BLaER1 treated with 17β-estradiol and CSF1 and Interleukin-3, amounts not matched to agents 10 nM and 100 nM (cell line): Measurements from ENCODE around the gene PPIE.

Experiments
- H3K27ac ChIP-seq, 11 experiments: shearing (Covaris generic); formaldehyde crosslinking; 2 replicates each; pipeline ENCODE4 v1.8.1; 2022
- H3K27me3 ChIP-seq, 11 experiments: shearing (Covaris generic); formaldehyde crosslinking; 2 replicates each; pipeline ENCODE4 v1.8.1; 2022
- H3K36me3 ChIP-seq, 11 experiments: shearing (Covaris generic); formaldehyde crosslinking; 2 replicates each; pipeline ENCODE4 v1.8.1; 2022
- H3K4me1 ChIP-seq, 10 experiments: shearing (Covaris generic); formaldehyde crosslinking; 2 replicates each; pipeline ENCODE4 v1.8.1; 2022
- H3K4me2 ChIP-seq, 11 experiments: shearing (Covaris generic); formaldehyde crosslinking; 2 replicates each; pipeline ENCODE4 v1.8.1; 2022
- H3K4me3 ChIP-seq, 10 experiments: shearing (Covaris generic); formaldehyde crosslinking; 2 replicates each; pipeline ENCODE4 v1.8.1; 2022
- H3K9ac ChIP-seq, 11 experiments: shearing (Covaris generic); formaldehyde crosslinking; 2 replicates each; pipeline ENCODE4 v1.8.1; 2022
- H3K9me3 ChIP-seq, 11 experiments: shearing (Covaris generic); formaldehyde crosslinking; replicated peaks in 1 of 11; 2 replicates each; pipeline ENCODE4 v1.8.1; 2022
- H4K20me1 ChIP-seq, 11 experiments: shearing (Covaris generic); formaldehyde crosslinking; 2 replicates each; pipeline ENCODE4 v1.8.1; 2022
- Cebpa-rat ChIP-seq, 11 experiments: shearing (Covaris generic); IDR thresholded peaks; 2 replicates each; pipeline ENCODE4 v1.8.1; 2022

Gene PPIE

GRCh38 chr1:39738622-39739366, at the start of gene PPIE:
TSS of gene PPIE (plus strand) at chr1:39738882. CDS start at chr1:39738901, 19 bp downstream.
- Histone ChIP-seq H3K4me2 (peak within 1 kb of the TSS; percentile 85 to 96 (median 93)), H3K4me3 (peak within 1 kb of the TSS; percentile 60 to 85 (median 74)), H3K27ac (peak within 1 kb of the TSS; percentile 61 to 90 (median 82); a peak in 21 of 22 replicates), H4K20me1 (no peaks in the 10 kb centered on the region), H3K4me1 (peaks cover 15 to 26% (median 19%) of the 10 kb centered on the region in 10 experiments), H3K36me3 (peaks cover 27 to 42% (median 38%) of the 10 kb centered on the region in 11 experiments), H3K9ac (peak within 1 kb of the TSS; percentile 77 to 88 (median 84)), H3K27me3 (no peaks in the 10 kb centered on the region), H3K9me3 (peaks cover 0 to 6% (median 0%) of the 10 kb centered on the region in 11 experiments; a peak in 2 of 22 replicates)
- no peak for TF ChIP-seq Cebpa-rat (IDR thresholded peaks at IDR 0.05)

GRCh38 chr1:39689214-39689613, 49.5 kb upstream of the PPIE start:
- H3K9ac ChIP-seq: no peak overlapping the region
- no peak overlapping the region for H3K27ac ChIP-seq
- H4K20me1 ChIP-seq: peaks cover 0 to 9% (median 0%) of the 10 kb centered on the region in 11 experiments; a peak in 2 of 22 replicates
- H3K36me3 ChIP-seq: no peaks in the 10 kb centered on the region
- no peaks in the 10 kb centered on the region for H3K9me3 ChIP-seq
- no peak overlapping the region for H3K4me3 ChIP-seq
- H3K4me2 ChIP-seq: peak overlapping the region in 9 of 11 experiments; percentile 24 to 66 (median 43); a peak in 17 of 22 replicates
- H3K4me1 ChIP-seq: peaks cover 6 to 29% (median 21%) of the 10 kb centered on the region in 10 experiments
- H3K27me3 ChIP-seq: peaks cover 7 to 28% (median 21%) of the 10 kb centered on the region in 11 experiments; a peak in 17 of 22 replicates
- TF ChIP-seq Cebpa-rat (IDR thresholded peaks at IDR 0.05): peak in 2 of 11 experiments; percentile 9 to 30; a peak in 2 of 22 replicates

DNA sequence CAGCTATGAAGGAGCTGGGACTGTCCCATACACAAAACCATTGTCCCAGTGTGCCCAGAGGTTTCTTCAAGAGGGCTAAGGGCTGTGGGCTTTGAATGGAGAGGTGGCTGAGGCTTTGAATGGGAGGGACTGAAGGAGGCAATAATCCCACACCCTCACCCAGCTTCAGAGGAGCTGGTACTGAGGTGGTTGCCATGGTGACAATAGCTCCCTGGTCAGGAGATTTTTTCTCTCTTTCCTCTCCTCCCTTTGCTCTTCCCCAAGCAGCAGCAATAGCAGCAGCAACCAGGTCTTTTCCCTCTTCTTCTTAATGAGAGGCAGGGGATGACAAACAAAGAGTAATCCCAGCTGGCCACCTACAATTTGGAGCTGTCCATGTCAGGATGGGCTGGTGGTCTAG, 49.0 kb upstream of the PPIE start:
- peak overlapping the region in 9 of 11 experiments; percentile 24 to 66 (median 43); a peak in 17 of 22 replicates for H3K4me2 ChIP-seq
- H3K4me3 ChIP-seq: no peak overlapping the region
- H4K20me1 ChIP-seq: peaks cover 0 to 9% (median 0%) of the 10 kb centered on the region in 11 experiments; a peak in 2 of 22 replicates
- peaks cover 7 to 28% (median 21%) of the 10 kb centered on the region in 11 experiments; a peak in 17 of 22 replicates for H3K27me3 ChIP-seq
- H3K9ac ChIP-seq: no peak overlapping the region
- no peaks in the 10 kb centered on the region for H3K9me3 ChIP-seq
- peaks cover 7 to 29% (median 21%) of the 10 kb centered on the region in 10 experiments for H3K4me1 ChIP-seq
- TF ChIP-seq Cebpa-rat (IDR thresholded peaks at IDR 0.05): no peak
- H3K27ac ChIP-seq: no peak overlapping the region
- H3K36me3 ChIP-seq: no peaks in the 10 kb centered on the region

GRCh38 chr1:39690225-39690624, 48.5 kb upstream of the PPIE start:
- peak overlapping the region in 7 of 11 experiments; percentile 86 to 97 (median 93); a peak in 10 of 22 replicates for H3K4me2 ChIP-seq
- no peak overlapping the region for H3K9ac ChIP-seq
- H3K9me3 ChIP-seq: no peaks in the 10 kb centered on the region
- H4K20me1 ChIP-seq: peaks cover 0 to 9% (median 0%) of the 10 kb centered on the region in 11 experiments; a peak in 2 of 22 replicates
- H3K4me3 ChIP-seq: no peak overlapping the region
- H3K36me3 ChIP-seq: no peaks in the 10 kb centered on the region
- peaks cover 13 to 29% (median 21%) of the 10 kb centered on the region in 10 experiments for H3K4me1 ChIP-seq
- H3K27ac ChIP-seq: no peak overlapping the region
- TF ChIP-seq Cebpa-rat (IDR thresholded peaks at IDR 0.05): no peak
- peaks cover 7 to 28% (median 21%) of the 10 kb centered on the region in 11 experiments; a peak in 17 of 22 replicates for H3K27me3 ChIP-seq

GRCh38 chr1:39690794-39691382, 47.8 kb upstream of the PPIE start:
- Histone ChIP-seq H3K27ac (peak overlapping the region in 1 of 11 experiments; percentile 66; a peak in 2 of 22 replicates), H3K9me3 (no peaks in the 10 kb centered on the region), H3K9ac (peak overlapping the region in 9 of 11 experiments; percentile 13 to 61 (median 56); a peak in 14 of 22 replicates), H3K4me2 (peak overlapping the region; percentile 86 to 98 (median 93)), H3K4me3 (peak overlapping the region; percentile 40 to 71 (median 56)), H3K4me1 (peaks cover 14 to 29% (median 21%) of the 10 kb centered on the region in 10 experiments), H4K20me1 (peaks cover 0 to 9% (median 0%) of the 10 kb centered on the region in 11 experiments; a peak in 2 of 22 replicates), H3K36me3 (no peaks in the 10 kb centered on the region), H3K27me3 (peaks cover 7 to 28% (median 21%) of the 10 kb centered on the region in 11 experiments; a peak in 17 of 22 replicates)
- no peak for TF ChIP-seq Cebpa-rat (IDR thresholded peaks at IDR 0.05)

GRCh38 chr1:39691383-39692151, 47.1 kb upstream of the PPIE start, which contains the start of gene HPCAL4:
TSS of gene HPCAL4 (minus strand) at chr1:39691433. CDS start at chr1:39684603, 6,830 bp downstream.
- no peaks in the 10 kb centered on the region for H3K36me3 ChIP-seq
- H3K4me2 ChIP-seq: peak within 1 kb of the TSS; percentile 86 to 98 (median 93)
- TF ChIP-seq Cebpa-rat (IDR thresholded peaks at IDR 0.05): no peak
- no peaks in the 10 kb centered on the region for H3K9me3 ChIP-seq
- H3K4me1 ChIP-seq: peaks cover 14 to 29% (median 21%) of the 10 kb centered on the region in 10 experiments
- peak within 1 kb of the TSS in 2 of 11 experiments; percentile 46 to 66; a peak in 3 of 22 replicates for H3K27ac ChIP-seq
- H3K27me3 ChIP-seq: peaks cover 7 to 28% (median 21%) of the 10 kb centered on the region in 11 experiments; a peak in 17 of 22 replicates
- peaks cover 0 to 9% (median 0%) of the 10 kb centered on the region in 11 experiments; a peak in 2 of 22 replicates for H4K20me1 ChIP-seq
- peak within 1 kb of the TSS; percentile 40 to 71 (median 56) for H3K4me3 ChIP-seq
- H3K9ac ChIP-seq: peak within 1 kb of the TSS in 9 of 11 experiments; percentile 13 to 61 (median 56); a peak in 15 of 22 replicates

GRCh38 chr1:39692152-39693074, 46.3 kb upstream of the PPIE start:
- H3K4me2 ChIP-seq: peak overlapping the region in 4 of 11 experiments; percentile 93 to 97 (median 94); a peak in 5 of 22 replicates
- no peaks in the 10 kb centered on the region for H3K36me3 ChIP-seq
- peaks cover 14 to 29% (median 21%) of the 10 kb centered on the region in 10 experiments for H3K4me1 ChIP-seq
- H3K27me3 ChIP-seq: peaks cover 7 to 28% (median 21%) of the 10 kb centered on the region in 11 experiments; a peak in 17 of 22 replicates
- TF ChIP-seq Cebpa-rat (IDR thresholded peaks at IDR 0.05): no peak
- peaks cover 0 to 9% (median 0%) of the 10 kb centered on the region in 11 experiments; a peak in 2 of 22 replicates for H4K20me1 ChIP-seq
- H3K9ac ChIP-seq: no peak overlapping the region
- no peak overlapping the region for H3K4me3 ChIP-seq
- H3K27ac ChIP-seq: no peak overlapping the region
- no peaks in the 10 kb centered on the region for H3K9me3 ChIP-seq
